ENCODE measurements around the gene NDUFB11.

GRCh38 chrX:47097018-47097417, 47.5 kb downstream of the NDUFB11 start:
- TF ChIP-seq POLR2AphosphoS5 (IDR thresholded peaks at IDR 0.05) = no peak
- TF ChIP-seq CTCF (IDR thresholded peaks at IDR 0.05) = no peak
